Kidney glomerular epithelial cell (primary cell): ENCODE data around the gene DOCK1.

Experiments
- DNase-seq: peaks from one replicate; lab custom pipeline; 2025; lab: John Stamatoyannopoulos, UW

The DOCK1 gene

GRCh38 chr10:127142136-127142535, 236.9 kb downstream of the DOCK1 start:
- DNase-seq, result peak; percentile 14

- no peak for DNase-seq
These were observed 237.6 kb downstream of the DOCK1 start for GRCh38 chr10:127142856-127143255.

- DNase-seq, result peak; percentile 62
These were observed 239.9 kb downstream of the DOCK1 start for GRCh38 chr10:127145173-127145572.

- DNase-seq, result no peak
These were observed 241.4 kb downstream of the DOCK1 start for GRCh38 chr10:127146661-127147060.

GRCh38 chr10:127148066-127148932, 243.1 kb downstream of the DOCK1 start:
- DNase-seq, result peak; percentile 69

GRCh38 chr10:127148933-127149220, 243.6 kb downstream of the DOCK1 start:
- peak; percentile 38 for DNase-seq

- DNase-seq, result no peak
These were observed 244.4 kb downstream of the DOCK1 start for GRCh38 chr10:127149501-127150081.

GRCh38 chr10:127150136-127150535, 244.9 kb downstream of the DOCK1 start:
- peak; percentile 17 for DNase-seq

- DNase-seq, result peak; percentile 13
These were observed 246.3 kb downstream of the DOCK1 start for GRCh38 chr10:127151541-127151940.

- DNase-seq, result peak; percentile 18
These were observed 246.9 kb downstream of the DOCK1 start for GRCh38 chr10:127151981-127152699.

- no peak for DNase-seq
These were observed 248.0 kb downstream of the DOCK1 start for GRCh38 chr10:127153181-127153580.

GRCh38 chr10:127154831-127155620, 249.8 kb downstream of the DOCK1 start:
- no peak for DNase-seq

GRCh38 chr10:127157089-127157488, 251.9 kb downstream of the DOCK1 start:
- no peak for DNase-seq

GRCh38 chr10:127157506-127158200, 252.4 kb downstream of the DOCK1 start:
- no peak for DNase-seq

- DNase-seq, result no peak
These were observed 253.4 kb downstream of the DOCK1 start for GRCh38 chr10:127158662-127159061.

- DNase-seq, result no peak
These were observed 254.5 kb downstream of the DOCK1 start for GRCh38 chr10:127159648-127160245.

GRCh38 chr10:127161482-127161881, 256.3 kb downstream of the DOCK1 start:
- no peak for DNase-seq

- DNase-seq, result no peak
These were observed 257.6 kb downstream of the DOCK1 start for GRCh38 chr10:127162841-127163240.

GRCh38 chr10:127168261-127168660, 263.0 kb downstream of the DOCK1 start:
- no peak for DNase-seq

GRCh38 chr10:127174866-127175265, 269.6 kb downstream of the DOCK1 start:
- no peak for DNase-seq
